ENCODE results near the gene FRZB.
A peak's percentile ranks its signal among the peaks of the same experiment; 100 is the strongest.

FRZB gene

DNA sequence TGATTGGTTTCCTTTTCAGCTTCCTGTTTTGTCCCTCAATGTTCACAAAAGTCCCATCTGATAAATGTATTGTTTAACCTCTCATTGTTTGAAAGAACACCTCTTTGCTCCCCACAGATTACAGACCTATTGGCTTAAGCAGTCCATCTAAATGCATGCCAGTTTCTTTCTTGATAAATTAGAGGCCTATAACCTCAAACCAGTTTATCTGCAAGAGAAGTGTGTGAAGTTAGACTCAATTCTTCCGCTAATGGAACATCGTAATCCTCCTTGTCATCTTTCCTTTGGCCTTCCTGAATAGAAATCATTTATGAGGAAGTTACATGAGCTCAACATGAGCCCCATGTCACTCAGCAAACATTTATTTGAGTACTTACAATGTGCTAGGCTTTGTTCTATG is 74.0 kb downstream of the FRZB start:
- TF ChIP-seq POLR2AphosphoS5 (IDR thresholded peaks at IDR 0.05; ENCODE audit: borderline replicate concordance, low read depth, low read length) (no peak), FOXP2 (optimal IDR thresholded peaks at IDR 0.05; ENCODE audit: control extremely low read depth, extremely low read length, insufficient read depth) (no peak), EZH2 (IDR thresholded peaks at IDR 0.05) (no peak)
- Histone ChIP-seq H3K36me3 (ENCODE audit: insufficient read depth, low read length) (no peaks in the 10 kb centered on the region), H3K9me3 (ENCODE audit: low read depth, low read length) (no peaks in the 10 kb centered on the region), H3K4me3 (no peak overlapping the region), H3K9ac (ENCODE audit: insufficient read length) (no peak overlapping the region), H3K27ac (no peak overlapping the region)
- DNase-seq (ENCODE audit: low read depth, low spot score), result no peak

GRCh38 chr2:182784777-182785176 is 81.7 kb downstream of the FRZB start:
- DNase-seq (ENCODE audit: low read depth, low spot score), result peak; percentile 58
- no peaks in the 10 kb centered on the region; the same call in 1 of the 2 replicates for H3K9me3 ChIP-seq (ENCODE audit: low read depth, low read length)

GRCh38 chr2:182784058-182784706 is 82.3 kb downstream of the FRZB start:
- TF ChIP-seq EZH2 (IDR thresholded peaks at IDR 0.05), result no peak
- no peak for TF ChIP-seq POLR2AphosphoS5 (IDR thresholded peaks at IDR 0.05; ENCODE audit: borderline replicate concordance, low read depth, low read length)
- TF ChIP-seq FOXP2 (optimal IDR thresholded peaks at IDR 0.05; ENCODE audit: control extremely low read depth, extremely low read length, insufficient read depth), result no peak
- Histone ChIP-seq H3K9me3 (ENCODE audit: low read depth, low read length) (no peaks in the 10 kb centered on the region; the same call in 1 of the 2 replicates), H3K4me3 (no peak overlapping the region), H3K9ac (ENCODE audit: insufficient read length) (no peak overlapping the region), H3K36me3 (ENCODE audit: insufficient read depth, low read length) (peaks cover 12% of the 10 kb centered on the region), H3K27ac (no peak overlapping the region)
- no peak for DNase-seq (ENCODE audit: low read depth, low spot score)

More at GRCh38 chr2:182784777-182785176, 81.7 kb downstream of the FRZB start:
- Histone ChIP-seq H3K4me3 (no peak overlapping the region), H3K27ac (no peak overlapping the region), H3K36me3 (ENCODE audit: insufficient read depth, low read length) (peaks cover 9% of the 10 kb centered on the region), H3K9ac (ENCODE audit: insufficient read length) (no peak overlapping the region)
- TF ChIP-seq FOXP2 (optimal IDR thresholded peaks at IDR 0.05; ENCODE audit: control extremely low read depth, extremely low read length, insufficient read depth), result no peak
- TF ChIP-seq POLR2AphosphoS5 (IDR thresholded peaks at IDR 0.05; ENCODE audit: borderline replicate concordance, low read depth, low read length), result no peak
- TF ChIP-seq EZH2 (IDR thresholded peaks at IDR 0.05), result no peak

Data from SK-N-MC (cell line).